GM21360 (cell line): ENCODE measurements around the gene PBRM1.
"Not testable (repeated sequence)": the region's sequence is repeated elsewhere in the genome, so short reads cannot be mapped to it uniquely, and the experiment has no call there.

ENCODE experiments used
- ATAC-seq: cut with Tn5 transposase; IDR thresholded peaks from one replicate; pipeline ENCODE4 v1.9.1; 2021; ENCODE audit warnings: mild to moderate bottlenecking, moderate library complexity; ENCODE audit not compliant: unreplicated experiment

Gene PBRM1

DNA sequence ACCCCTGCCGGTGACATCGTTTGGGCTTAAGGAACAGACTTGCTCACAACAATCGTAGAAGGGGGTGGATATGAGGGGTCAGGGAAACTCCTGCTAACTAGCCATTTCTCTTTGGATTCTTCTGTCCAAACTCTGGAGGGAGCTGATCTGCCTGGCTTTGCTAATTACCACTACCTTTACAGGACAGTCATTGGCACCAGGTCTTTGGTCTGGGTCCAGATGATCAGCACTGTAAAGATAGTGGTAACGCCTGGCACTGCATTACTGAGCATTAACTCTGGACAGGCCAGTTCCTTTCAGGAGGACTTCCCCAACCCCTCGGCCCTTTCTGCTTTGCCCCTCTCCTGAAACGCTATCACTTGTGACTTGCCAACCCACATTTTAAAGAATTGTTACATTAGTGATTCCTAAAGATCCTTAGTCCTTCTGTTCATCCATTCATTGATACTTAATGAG is 148.5 kb downstream of the PBRM1 start:
- ATAC-seq = no peak

DNA sequence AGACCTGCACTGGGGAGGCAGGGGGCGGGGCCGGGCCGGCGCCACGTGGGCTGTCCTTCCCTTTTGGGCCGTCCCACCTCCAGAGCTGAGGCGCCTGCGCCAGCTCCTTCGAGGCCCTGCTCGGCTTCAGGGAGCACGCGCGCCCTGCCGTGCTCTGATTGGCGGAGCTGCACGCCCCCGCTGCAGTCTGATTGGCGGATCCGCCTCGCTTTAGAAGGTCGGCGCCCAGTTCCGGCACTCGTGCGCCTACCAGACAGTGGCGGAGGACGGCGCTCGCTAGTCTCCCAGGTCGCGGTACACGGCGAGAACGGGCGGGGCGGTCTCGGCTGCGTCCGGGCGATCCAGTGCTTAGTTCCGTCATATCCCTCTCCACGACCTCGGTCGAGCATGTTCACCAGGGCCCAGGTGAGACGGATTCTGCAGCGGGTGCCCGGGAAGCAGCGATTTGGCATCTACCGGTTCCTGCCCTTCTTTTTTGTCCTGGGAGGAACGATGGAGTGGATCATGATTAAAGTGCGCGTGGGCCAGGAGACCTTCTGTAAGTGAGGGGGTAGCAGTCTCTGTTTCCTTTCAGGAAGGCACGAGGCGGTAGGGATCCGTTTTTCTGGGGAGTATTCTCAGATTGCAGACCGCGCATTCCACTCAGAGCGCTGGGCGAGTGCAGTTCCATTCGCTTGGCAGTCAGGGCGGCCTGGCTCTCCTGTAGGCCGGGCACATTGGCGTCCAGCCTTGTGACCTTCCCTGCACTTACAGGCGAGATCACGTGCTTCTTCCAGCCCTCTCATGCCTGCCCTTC is 149.1 kb downstream of the PBRM1 start, which contains the start of gene UQCC5:
UQCC5 (plus strand) TSS at position 237 of the 796 bp plus-strand sequence; CDS start at position 388, 151 bp downstream.
- ATAC-seq = peak; percentile 82

DNA sequence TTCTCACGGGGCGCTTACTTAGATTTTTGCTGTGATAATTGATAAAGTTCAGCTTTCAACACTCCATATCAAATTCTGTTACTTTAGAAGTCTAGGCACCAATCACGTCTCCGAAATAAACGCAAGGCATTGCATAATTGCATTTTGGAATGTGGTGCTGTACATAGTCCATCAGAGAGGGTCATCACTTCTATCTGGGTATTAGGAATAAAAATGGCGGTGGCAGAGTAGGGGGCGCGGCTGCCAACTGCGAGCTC is 149.7 kb downstream of the PBRM1 start:
- no peak for ATAC-seq

DNA sequence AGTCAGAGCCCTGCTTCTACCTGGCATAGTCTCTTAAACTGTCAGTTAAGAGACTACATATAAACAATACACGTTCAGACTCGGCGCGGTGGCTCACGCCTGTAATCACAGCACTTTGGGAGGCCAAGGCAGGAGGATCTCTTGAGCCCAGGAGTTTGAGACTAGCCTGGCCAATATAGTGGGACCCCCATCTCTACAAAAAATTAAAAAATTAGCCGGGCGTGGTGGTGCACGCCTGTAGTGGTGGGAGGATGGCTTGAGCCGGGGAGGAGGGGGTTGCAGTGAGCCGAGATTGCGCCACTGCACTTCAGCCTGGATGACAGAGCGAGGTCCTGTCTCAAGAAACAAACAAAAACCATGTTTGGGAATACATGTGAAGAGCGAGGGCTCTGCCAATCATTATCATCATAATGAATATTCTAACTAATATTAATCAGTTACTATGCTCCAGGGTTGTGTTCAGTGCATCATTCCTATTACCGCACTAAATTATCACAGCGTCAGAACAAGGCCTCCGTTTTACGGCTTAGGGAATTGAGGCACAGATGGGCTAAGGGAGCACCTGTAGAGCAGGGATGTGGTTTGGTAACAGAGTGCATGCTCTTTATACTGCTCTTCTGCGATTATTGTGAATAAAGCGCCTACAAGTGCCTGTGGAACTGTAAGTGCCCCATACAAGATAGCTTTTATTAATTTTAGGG is 150.2 kb downstream of the PBRM1 start:
- ATAC-seq = no peak

DNA sequence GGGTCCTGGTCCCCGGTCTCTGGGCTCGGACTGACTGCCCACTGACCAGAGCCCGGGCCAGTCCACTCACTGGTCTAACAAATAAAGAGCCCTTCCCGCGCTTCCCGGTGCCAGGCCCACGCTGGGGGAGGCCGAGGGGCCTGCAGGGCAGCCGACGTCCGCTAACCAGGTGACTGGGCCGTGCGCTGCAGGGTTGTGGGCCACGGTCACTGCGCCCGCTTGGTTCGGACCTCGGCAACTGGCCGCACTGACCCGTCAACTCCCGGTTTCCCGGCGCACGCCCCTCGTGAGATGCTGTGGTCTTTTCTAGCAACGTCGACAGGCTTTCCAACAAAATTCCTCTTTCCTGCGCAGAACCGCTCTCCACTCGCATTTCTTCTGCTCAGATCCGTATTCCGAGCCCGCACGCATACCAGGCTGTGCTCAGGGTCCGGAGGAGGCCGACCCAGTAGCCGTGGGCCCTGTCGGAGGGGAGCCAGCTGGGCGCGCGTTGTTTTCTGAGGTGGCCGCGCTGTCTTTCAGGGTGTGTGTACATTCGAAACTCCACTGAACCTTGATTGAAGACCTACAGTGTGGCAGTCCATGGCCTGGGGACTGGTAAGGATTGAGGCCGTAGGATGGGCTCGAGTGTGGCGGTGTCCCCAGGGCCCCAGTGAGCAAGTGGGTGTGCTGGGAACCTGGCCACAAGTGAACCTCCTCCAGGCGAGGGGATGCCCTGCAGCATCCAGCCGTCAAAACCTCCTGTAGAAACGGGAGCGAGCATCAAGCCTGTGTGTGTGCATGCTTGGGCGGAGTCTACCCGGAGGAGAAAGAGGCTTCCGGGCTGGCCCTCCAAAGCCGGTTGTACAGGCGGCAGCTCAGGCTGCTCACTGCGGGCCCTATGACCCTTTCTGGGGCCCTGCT is 151.2 kb downstream of the PBRM1 start:
- ATAC-seq = no peak

DNA sequence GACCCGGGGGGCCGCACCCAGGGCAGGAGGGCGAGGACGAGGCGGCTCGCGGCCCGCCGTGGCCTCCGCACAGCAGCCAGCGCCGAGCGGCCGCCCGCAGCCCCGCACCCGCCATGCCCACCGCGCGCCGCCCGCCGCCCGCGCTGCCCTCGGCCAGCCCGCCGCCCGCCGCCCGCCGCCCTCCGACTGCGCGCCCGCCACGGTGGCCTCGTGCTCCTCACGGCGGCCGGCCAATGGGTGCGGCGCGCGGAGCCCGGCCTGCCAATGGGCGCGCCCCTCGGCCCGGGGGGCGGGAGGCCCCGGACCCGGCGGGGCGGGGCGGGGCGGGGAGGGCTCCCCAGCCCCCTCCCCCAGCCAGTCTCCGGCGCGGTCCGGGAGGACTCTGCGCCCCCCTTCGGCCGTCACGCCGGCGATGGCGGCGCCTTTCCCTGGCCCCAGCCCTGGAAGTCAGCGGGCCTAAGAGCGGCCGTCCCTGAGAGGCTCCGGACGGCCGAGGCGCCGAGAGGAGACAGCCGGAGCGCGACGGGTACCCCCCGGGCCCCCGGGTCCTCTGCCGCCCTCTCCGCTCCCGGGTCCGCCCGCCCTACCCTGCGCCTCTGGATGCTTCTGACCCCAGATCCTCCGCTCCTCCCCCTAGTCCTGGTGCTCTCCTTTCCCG is 152.0 kb downstream of the PBRM1 start, which contains the start of gene NT5DC2:
NT5DC2 (minus strand) TSS at position 235 of the 658 bp plus-strand sequence; CDS start at position 115, 120 bp downstream.
- ATAC-seq = no peak

DNA sequence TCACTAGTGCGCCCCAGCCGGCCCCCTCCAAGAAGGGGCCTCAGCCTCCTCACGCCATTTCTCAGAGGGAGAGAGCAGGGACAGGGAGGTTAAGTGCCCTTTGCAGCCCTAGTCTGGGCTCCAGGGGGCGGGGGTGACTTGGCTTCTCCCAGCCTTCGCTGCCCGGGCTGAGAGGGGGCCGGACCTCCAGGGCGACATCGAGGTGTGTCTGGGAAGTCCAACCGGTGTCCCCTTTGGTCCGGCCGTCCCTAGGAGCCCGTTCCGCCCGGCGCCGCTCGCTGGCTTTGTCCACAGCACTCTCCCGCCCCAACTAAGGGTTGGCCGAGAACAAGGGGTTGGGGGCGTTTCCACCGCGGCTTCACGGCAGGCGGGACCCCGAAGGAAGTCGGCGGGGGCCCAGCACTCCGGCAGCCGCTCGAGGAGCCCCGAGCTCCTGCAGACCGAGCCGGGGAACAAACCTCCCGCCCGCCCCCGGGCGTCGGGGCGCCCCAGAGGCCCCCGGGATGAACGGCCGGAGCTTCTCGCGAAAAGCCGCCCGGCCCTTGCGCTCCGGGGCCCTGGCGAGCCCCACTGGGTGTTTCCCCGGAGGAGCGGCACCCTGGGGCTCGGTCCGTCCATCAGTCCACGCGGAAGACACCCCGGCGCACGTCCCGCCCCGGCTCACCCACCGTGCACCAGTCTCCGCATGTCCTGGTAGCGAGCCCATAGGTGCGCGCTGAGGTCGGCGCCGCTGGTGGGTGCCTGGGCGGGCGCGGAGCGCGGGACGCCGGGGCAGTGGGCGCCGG is 152.7 kb downstream of the PBRM1 start:
- ATAC-seq = no peak

DNA sequence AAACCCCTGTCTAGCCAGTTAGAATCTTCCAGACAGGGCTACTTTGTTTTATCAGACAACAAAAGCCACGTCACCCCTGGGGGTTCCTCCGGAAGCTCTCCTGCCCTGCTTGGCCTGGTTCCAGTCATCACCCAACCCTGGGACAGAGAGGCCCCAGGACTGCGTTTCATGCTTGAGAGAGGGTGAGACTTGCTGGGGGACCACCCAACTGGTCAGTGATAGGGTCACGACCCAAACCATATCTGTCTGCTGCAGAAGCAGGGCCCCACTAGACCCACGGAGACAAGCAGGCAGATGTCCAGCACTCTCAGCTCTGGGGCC is 153.2 kb downstream of the PBRM1 start:
- no peak for ATAC-seq

DNA sequence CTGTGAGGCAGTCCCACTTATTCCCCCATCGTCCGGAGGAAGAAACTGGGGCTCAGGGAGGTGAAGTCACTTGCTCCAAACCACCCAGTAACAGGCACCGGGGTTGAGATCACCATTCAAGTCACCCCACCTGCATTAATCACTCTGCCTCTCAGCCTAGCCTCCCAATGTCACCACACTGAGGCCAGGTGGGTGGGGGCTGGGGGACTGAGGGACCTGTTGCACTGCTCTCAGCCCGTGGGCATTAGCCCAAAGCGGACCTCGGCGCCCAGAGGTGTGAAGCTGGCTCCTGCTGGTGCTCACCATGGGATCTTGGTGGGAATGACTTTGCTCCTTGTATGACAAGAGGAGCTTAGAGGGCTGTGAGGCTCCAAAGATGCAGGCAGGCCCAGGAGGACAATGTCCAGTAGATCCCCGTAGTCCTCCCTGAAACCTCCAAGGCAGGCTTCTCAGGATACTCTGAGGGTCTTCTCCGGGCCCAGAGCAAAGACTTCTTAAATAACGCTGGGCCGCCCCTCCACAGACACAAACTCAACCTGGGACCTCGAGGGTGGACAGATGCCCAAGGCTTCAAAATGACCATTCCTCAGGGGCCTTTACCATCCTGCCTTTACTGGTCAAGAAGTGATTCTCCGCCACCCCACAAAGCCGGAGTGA is 153.7 kb downstream of the PBRM1 start:
- no peak for ATAC-seq

DNA sequence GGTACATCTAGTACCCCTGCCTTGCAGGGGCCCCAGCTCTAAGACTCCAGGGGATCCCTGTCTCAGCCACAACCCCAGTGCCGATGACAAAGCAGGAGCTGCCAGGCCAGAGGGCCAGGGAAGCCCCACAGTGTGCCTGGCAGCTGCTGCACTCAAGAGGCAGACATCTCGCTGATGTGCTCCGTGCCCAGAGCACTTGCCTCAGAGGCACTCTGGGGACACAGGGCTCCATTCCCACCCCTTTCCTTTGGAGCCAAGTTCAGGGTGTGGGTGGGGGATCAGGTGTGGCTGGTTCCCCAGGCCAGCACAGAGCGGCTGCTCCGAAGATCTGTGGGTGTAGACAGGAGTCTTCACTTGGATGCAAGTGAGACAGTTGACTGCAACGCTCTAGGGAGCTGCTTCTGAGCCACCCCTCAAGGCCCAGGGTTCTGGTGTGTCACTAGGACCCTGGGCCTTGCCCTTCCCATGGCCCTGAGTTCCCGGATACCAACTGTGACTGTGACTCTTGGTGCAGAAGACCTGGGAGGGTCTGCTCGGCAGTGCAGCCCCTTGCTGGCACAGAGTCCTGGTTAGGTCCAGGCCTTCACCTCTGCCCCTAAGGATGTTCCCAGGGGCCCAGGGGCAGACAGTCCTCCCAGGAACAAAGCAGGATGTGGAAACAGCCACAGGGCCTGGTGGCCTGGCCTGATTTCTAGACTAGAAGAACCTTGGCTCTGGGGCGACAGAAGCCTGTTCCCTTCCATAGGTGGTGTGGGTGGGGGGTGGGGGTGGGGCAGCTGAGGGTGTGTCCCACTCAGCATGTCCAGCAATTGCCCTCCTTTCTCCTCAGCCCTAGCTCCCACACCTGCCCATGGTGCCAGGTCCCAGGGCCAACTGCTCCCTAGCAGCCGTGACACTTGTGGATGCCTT is 154.5 kb downstream of the PBRM1 start:
- no peak for ATAC-seq

DNA sequence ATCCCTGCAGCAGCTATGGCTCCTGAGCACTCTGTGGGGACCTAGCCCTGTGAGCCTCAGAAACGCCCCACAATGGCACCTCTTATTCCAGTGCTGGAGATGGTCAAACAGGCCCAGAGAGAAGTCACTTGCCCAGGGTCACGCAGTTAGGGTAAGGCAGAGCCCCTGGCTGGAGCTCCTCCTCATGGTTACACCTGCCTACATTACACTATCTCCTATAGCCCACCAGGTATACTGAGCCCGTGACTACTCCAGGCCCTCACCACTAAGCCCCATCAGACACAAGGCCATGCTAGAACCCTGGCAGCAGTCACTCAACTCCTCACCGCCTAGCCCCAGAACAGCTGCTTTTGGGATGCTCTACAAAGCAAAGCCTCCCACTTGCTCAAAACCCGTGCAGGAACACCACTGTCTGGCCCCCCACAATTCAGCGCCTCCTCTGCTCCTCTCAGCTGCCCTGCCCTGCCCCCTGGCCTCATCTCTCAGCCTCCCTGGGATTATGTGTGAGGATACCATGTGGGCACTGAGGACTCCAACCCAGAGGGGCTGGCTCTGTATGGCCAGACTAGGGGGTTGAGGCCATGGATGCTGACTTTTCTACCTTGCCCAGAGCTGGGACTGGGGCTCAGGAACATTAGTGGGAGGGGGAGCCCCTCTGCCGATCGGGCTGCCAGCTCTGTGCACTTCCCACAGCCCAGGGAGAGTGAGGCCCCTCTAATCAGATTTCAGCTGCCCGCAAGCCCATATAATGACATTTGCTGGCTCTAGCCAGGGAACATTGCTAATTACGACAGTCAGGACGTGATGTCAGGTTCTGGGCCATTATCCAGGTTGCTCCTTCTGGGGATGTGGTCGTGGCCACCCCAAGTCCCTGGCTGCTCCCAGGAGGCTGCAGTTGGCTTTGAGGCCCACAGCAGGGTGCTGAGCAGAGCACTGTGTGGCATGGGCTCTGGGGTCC is 156.1 kb downstream of the PBRM1 start:
- no peak for ATAC-seq

DNA sequence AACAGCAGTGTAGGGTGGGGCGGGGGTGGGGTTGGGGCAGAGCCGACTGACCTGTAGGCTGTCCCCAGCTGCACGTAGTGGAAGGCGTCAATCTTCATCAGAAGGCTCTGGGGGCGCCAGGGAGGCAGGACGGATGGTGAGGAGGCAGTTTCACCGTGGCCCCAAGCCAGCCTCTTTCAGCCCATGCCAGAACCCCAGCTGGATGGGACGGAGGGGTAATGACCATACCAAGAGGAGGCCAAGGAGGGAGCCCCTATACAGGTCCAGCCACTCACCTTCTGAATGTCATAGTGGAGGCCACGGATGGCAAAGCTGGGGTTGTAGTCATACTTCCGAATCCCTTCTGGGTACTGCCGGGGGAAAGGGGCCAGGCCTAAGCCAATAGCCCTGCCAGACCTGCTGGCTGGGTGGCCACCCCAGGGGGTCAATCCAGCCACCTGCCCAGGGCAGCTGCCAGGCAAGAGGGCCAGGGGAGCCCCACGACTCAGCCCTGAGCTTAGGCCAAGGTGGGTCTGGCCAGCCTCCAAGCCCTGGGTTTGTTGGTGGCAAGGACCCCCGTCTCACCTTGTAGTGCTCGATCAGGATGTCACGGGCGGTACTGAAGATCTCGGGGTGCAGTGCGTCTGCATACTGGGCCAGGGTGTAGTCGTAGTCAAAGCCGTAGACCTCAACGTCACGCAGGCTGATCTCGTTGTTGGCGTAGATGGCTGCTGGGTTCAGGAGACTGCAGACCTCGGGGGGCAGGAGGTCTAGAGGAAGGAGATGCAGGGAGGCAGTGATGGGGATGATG is 156.9 kb downstream of the PBRM1 start:
- no peak for ATAC-seq

DNA sequence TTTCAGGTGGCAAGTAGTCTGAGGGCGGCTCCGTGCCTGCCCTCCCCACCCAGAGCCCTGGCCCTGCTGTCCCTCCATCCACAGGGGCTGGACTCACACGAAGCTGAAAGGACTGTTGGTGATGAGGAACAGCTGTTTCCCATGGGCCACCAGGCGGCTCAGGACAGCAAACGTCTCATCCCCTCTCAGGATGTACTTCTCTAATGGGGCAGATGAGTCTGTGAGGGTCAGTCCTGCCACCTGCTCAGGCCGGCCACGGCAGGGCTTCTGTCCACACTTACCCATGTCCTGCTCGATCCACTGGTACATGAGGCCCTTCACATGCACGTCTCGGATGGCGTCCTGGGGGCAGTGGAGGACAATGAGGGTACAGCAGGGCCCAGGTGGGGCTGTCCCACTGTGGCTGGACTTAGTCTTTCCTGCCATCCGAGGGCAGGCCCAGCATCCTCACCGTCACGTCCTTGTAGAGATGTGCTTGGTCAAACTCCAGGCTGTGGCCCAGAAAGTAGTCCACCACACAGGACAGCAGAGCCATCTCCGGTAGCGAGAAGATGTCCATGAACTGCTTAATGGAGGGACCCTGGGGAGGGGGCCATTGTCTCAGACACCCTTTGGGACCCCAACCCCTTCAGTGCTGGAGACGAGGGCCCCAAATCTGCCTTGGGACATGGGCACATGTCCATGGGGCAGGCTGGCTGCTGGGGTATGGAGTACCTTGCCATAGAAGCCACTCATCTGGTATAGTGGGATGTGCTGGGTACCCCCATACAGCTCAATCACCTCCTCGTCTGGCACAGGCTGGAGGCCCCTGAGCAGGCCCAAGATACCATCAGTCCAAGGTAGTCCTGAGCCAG is 157.8 kb downstream of the PBRM1 start:
- no peak for ATAC-seq

DNA sequence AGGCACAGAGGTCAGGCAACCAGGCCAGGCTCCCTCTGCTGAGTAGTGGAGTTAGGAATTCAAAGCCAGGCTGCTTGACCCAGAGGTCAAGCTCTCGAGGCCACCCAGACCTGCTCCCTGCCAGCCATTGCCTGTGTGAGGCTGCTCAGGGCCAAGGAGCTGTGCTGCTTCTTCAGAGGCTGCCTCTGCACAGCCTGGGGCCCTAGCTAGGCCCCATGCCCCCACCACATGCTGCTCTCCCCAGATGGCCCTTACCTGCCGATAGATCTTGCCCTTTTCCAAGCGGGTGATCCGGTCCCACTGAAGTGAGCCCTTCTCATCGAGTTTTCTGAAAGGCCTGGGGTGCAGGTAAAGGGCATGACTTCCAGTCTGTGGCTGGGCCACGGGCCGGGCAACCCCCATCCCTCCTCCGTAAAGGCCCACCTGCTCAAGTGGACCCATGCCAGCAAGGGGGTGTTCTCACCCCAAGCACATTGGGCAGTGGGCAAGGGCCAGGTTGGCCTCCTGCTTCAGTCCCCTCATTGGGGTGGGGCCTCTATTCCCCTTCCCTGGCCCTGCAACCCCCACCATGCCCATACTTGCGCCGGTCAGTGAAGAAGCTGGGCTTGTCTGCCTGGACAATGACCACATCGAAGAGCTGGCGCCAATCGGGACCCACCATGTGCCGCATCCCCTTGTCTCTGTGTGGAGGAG is 158.5 kb downstream of the PBRM1 start:
- ATAC-seq = no peak

DNA sequence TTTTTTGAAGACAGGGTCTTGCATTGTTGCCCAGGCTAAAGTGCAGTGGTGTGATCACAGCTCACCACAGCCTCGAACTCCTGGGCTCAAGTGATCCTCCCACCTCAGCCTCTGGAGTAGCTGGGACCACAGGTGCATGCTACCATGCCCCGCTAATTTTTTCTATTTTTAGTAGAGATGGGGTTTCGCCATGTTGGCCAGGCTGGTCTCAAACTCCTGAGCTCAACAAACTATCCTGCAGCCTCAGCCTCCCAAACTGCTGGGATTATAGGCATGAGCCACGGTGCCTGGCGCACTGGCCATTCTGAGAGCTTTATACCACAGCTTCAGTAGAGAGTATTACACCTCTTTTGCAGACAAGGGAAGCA is 159.1 kb downstream of the PBRM1 start:
- not testable (repeated sequence) for ATAC-seq
